K562 (cell line): ENCODE data around the gene GON4L. TPM values are rescaled to one million over a fixed set of nuclear protein-coding genes. Genes with fewer than 3 reads are reported as not detected.
A peak's percentile ranks its signal among the peaks of the same experiment; 100 is the strongest.

Experiments used
- ATAC-seq: fragments of 200-7000 bp; cut with Tn5 transposase; 3 replicates; pipeline ENCODE4 v1.9.1; 2020; ENCODE audit warnings: moderate library complexity
- BruUV-seq: library from RNA; stranded (reverse); fragments of 400-500 nt; replicated peaks from 2 replicates; lab custom pipeline; 2021; lab: Mats Ljungman, UMichigan
- CTCF ChIA-PET: fragments of 300-600 bp; formaldehyde crosslinking; extraction: SDS; loops from one replicate; lab custom pipeline; 2021; ENCODE audit warnings: low intra/inter-chr PET ratio; lab: Yijun Ruan, JAX
- POLR2A ChIA-PET: fragments of 300-600, 350-650 bp; sonication (Branson Sonifier 250); formaldehyde crosslinking; extraction: SDS; loops from one replicate; lab custom pipeline; 2021; ENCODE audit warnings: antibody characterized with exemption, inconsistent platforms; lab: Yijun Ruan, JAX
- DNase-seq, 4 experiments: peaks; one replicate each; pipeline versions ENCODE4 v3.0.0 to v3.0.0-alpha.2; 2011 to 2018; ENCODE audit warnings: low spot score in 3 of 4, mixed read lengths in 3 of 4; ENCODE audit errors: extremely low read depth in 1 of 4
- FAIRE-seq: peaks from 2 replicates; lab custom pipeline; 2011; peaks lifted over from hg19 to GRCh38; lab: Jason Lieb, UNC
- H2AFZ ChIP-seq: 2 replicates; pipeline ENCODE4 v1.6.0; 2011; ENCODE audit warnings: low read depth, low read length, control low read depth, inconsistent platforms
- H3K27ac ChIP-seq: fragments of 200-600 bp; 3 replicates; pipeline ENCODE4 v1.8.0; 2011; ENCODE audit warnings: low read depth, mild to moderate bottlenecking, control low read depth, inconsistent platforms, low read length, moderate library complexity, mixed read lengths; ENCODE audit errors: extremely low read depth
- H3K27me3 ChIP-seq, 2 experiments: fragments of 300-600 bp in 1 of 2; 2 replicates in 1 of 2; 3 replicates in 1 of 2; pipeline versions ENCODE4 v1.6.0 to v1.8.0; 2011; ENCODE audit warnings: inconsistent platforms in 2 of 2, low read length in 2 of 2, mild to moderate bottlenecking in 1 of 2, mixed read lengths in 1 of 2, moderate library complexity in 1 of 2; ENCODE audit not compliant: control insufficient read depth in 2 of 2, insufficient read depth in 2 of 2
- H3K36me3 ChIP-seq: fragments of 300-600 bp; 3 replicates; pipeline ENCODE4 v1.8.0; 2011; ENCODE audit warnings: mild to moderate bottlenecking, low read length, inconsistent platforms; ENCODE audit not compliant: control insufficient read depth, insufficient read depth
- H3K4me1 ChIP-seq, 2 experiments: fragments of 200-600 bp in 1 of 2; replicated peaks in 1 of 2; 2 replicates in 1 of 2; 3 replicates in 1 of 2; pipeline versions ENCODE4 v1.5.1 to v1.8.0; 2011; ENCODE audit warnings: inconsistent platforms in 2 of 2, low read length in 2 of 2, mild to moderate bottlenecking in 1 of 2, mixed read lengths in 1 of 2, moderate library complexity in 1 of 2; ENCODE audit not compliant: control insufficient read depth in 2 of 2, insufficient read depth in 2 of 2
- H3K4me2 ChIP-seq: 2 replicates; pipeline ENCODE4 v1.6.1; 2011; ENCODE audit warnings: low read length, control low read depth, inconsistent platforms, mixed read lengths; ENCODE audit not compliant: insufficient read depth
- H3K4me3 ChIP-seq: fragments of 200-600 bp; sonication (generic), shearing (Covaris generic); 2 replicates; pipeline ENCODE4 v1.5.1; 2016; ENCODE audit warnings: control low read depth, inconsistent platforms
- H3K79me2 ChIP-seq: fragments of 200-600 bp; 3 replicates; pipeline ENCODE4 v1.8.0; 2011; ENCODE audit warnings: low read length, inconsistent platforms; ENCODE audit not compliant: control insufficient read depth, insufficient read depth
- H3K9ac ChIP-seq, 2 experiments: 2 replicates each; pipeline versions ENCODE4 v1.6.0 to v1.6.1; 2011; ENCODE audit warnings: low read depth in 2 of 2, low read length in 2 of 2, control low read depth in 1 of 2, inconsistent platforms in 1 of 2, mild to moderate bottlenecking in 1 of 2, mixed read lengths in 1 of 2; ENCODE audit not compliant: insufficient read depth in 1 of 2
- H3K9me1 ChIP-seq: one replicate; pipeline ENCODE4 v1.6.0; 2011; ENCODE audit warnings: inconsistent platforms, mild to moderate bottlenecking, low read length, moderate library complexity; ENCODE audit not compliant: control insufficient read depth, insufficient read depth
- H3K9me3 ChIP-seq: replicated peaks from 2 replicates; pipeline ENCODE4 v1.5.1; 2011; ENCODE audit warnings: low read depth, low read length, inconsistent platforms; ENCODE audit not compliant: control insufficient read depth, insufficient read depth
- H4K20me1 ChIP-seq: replicated peaks from 2 replicates; pipeline ENCODE4 v1.6.1; 2011; ENCODE audit warnings: low read length, inconsistent platforms, mixed read lengths; ENCODE audit not compliant: control insufficient read depth, insufficient read depth
- CAMTA2 ChIP-seq: fragments of 250-450 bp; sonication (Bioruptor Pico); conservative IDR thresholded peaks from 2 replicates; pipeline ENCODE4 v1.5.1; 2022
- CBFB ChIP-seq: sonication (generic); formaldehyde crosslinking; IDR thresholded peaks from 2 replicates; pipeline ENCODE4 v1.4.0; 2020; ENCODE audit warnings: mild to moderate bottlenecking, missing genetic modification reagents
- HEY1 ChIP-seq: fragments of 250-450 bp; sonication (Bioruptor Pico); IDR thresholded peaks from 2 replicates; pipeline ENCODE4 v1.5.0; 2020; ENCODE audit warnings: mild to moderate bottlenecking, moderate library complexity, borderline replicate concordance
- HMG20B ChIP-seq: fragments of 250-450 bp; sonication (Bioruptor Pico); IDR thresholded peaks from 2 replicates; pipeline ENCODE4 v1.5.0; 2021; ENCODE audit warnings: mild to moderate bottlenecking
- ILK ChIP-seq: fragments of 450-650 bp; IDR thresholded peaks from 2 replicates; pipeline ENCODE4 v1.6.1; 2016; ENCODE audit warnings: missing genetic modification characterization, low read depth, mild to moderate bottlenecking, missing compliant biosample characterization, moderate library complexity, borderline replicate concordance
- MED1 ChIP-seq: sonication (generic); formaldehyde crosslinking; IDR thresholded peaks from 2 replicates; pipeline ENCODE4 v1.8.1; 2023; ENCODE audit warnings: missing genetic modification reagents, borderline replicate concordance
- NUFIP1 ChIP-seq: fragments of 450-650 bp; IDR thresholded peaks from 2 replicates; pipeline ENCODE4 v1.6.1; 2018; ENCODE audit not compliant: partially characterized antibody
- PHTF2 ChIP-seq: fragments of 250-450 bp; sonication (Bioruptor Pico); IDR thresholded peaks from 2 replicates; pipeline ENCODE4 v1.5.0; 2021; ENCODE audit warnings: mild to moderate bottlenecking
- PRMT5 ChIP-seq: sonication (generic); formaldehyde crosslinking; IDR thresholded peaks from 2 replicates; pipeline ENCODE4 v1.5.0; 2020; ENCODE audit warnings: missing genetic modification reagents
- TGIF2 ChIP-seq: sonication (generic); formaldehyde crosslinking; IDR thresholded peaks from 2 replicates; pipeline ENCODE4 v1.8.1; 2022; ENCODE audit warnings: mild to moderate bottlenecking, missing genetic modification reagents, moderate library complexity
- ZBTB7A ChIP-seq: IDR thresholded peaks from 2 replicates; pipeline ENCODE4 v1.6.1; 2011; ENCODE audit warnings: low read depth, mild to moderate bottlenecking, low read length, moderate library complexity, borderline replicate concordance; ENCODE audit not compliant: control insufficient read depth
- ZFP30 ChIP-seq: fragments of 250-450 bp; sonication (Bioruptor Pico); IDR thresholded peaks from 2 replicates; pipeline ENCODE4 v1.8.0; 2022; ENCODE audit warnings: moderate library complexity, mild to moderate bottlenecking, inconsistent platforms, borderline replicate concordance
- ZNF197 ChIP-seq: fragments of 200-800 bp; sonication (Bioruptor generic); IDR thresholded peaks from 2 replicates; pipeline ENCODE4 v1.6.1; 2016; ENCODE audit warnings: low read depth, missing genetic modification characterization, missing compliant biosample characterization
- WGBS: fragments of 100-300 bp; shearing (Covaris generic); methylation state at CpG from one replicate; pipeline ENCODE4 v1.1.6; 2016; ENCODE audit warnings: low coverage, mixed read lengths; ENCODE audit not compliant: insufficient coverage; ENCODE audit errors: missing lambda C conversion rate; 5-methylcytosine and 5-hydroxymethylcytosine counted together
- in situ Hi-C: fragments of 300-500 bp; cut with MboI; formaldehyde crosslinking; loops from 4 replicates; pipeline ENCODE4 v1.15.0; 2018; ENCODE audit warnings: inconsistent platforms, mixed read lengths
- intact Hi-C: fragments of 100-400 bp; cut with micrococcal nuclease; formaldehyde crosslinking; loops from 2 replicates; pipeline ENCODE4 v1.14.2; 2022
- polyA plus RNA-seq, 8 experiments: library from polyadenylated mRNA; depleted of rRNA in 4 of 8; stranded (reverse) in 5 of 8; unstranded in 3 of 8; fragments of >200 nt; fragmentation: Nextera tagmentation in 2 of 8; fragmentation: Illumina TruSeq in 1 of 8; extraction: Ambion mirVana in 2 of 8; extraction: Trizol in 1 of 8; gene quantifications; 2 replicates each; pipeline versions ENCODE4 v1.2.1 to v1.2.3, GENCODE V29; 2011 to 2014; ENCODE audit warnings: inconsistent platforms in 1 of 8, missing spikeins in 1 of 8
- total RNA-seq, 7 experiments: library from RNA; depleted of rRNA in 6 of 7; stranded (reverse); fragments of >200 nt in 6 of 7; fragmentation: Illumina TruSeq in 2 of 7; extraction: Trizol in 2 of 7; gene quantifications; 2 replicates each; pipeline versions ENCODE4 v1.2.1 to v1.2.3, GENCODE V29; 2011 to 2021; ENCODE audit warnings: low replicate concordance in 1 of 7
- TF ChIP-seq, protein P1 (sequence below): fragments of 200-800 bp; sonication (Bioruptor generic); IDR thresholded peaks from 2 replicates; pipeline ENCODE4 v1.6.1; 2016; ENCODE audit warnings: missing genetic modification characterization, missing compliant biosample characterization
- TF ChIP-seq, protein P2 (sequence below), 2 experiments: fragments of 250-450 bp in 1 of 2; fragments of 450-650 bp in 1 of 2; sonication (Bioruptor Pico) in 1 of 2; IDR thresholded peaks; 2 replicates each; pipeline versions ENCODE4 v1.6.1 to v1.8.0; 2016 to 2021; ENCODE audit warnings: mild to moderate bottlenecking in 2 of 2, moderate library complexity in 2 of 2, missing compliant biosample characterization in 1 of 2, missing genetic modification characterization in 1 of 2
- TF ChIP-seq, protein P3 (sequence below): fragments of 250-450 bp; sonication (Bioruptor Pico); IDR thresholded peaks from 2 replicates; pipeline ENCODE4 v1.6.1; 2021; ENCODE audit warnings: mild to moderate bottlenecking

The GON4L gene
- total and polyA plus RNA-seq, 9 of the 15 experiments (the other 6 are each of a cell fraction or from before 2014, with no cell fraction given): 20.2 to 47.4 (median 33.6) TPM

DNA sequence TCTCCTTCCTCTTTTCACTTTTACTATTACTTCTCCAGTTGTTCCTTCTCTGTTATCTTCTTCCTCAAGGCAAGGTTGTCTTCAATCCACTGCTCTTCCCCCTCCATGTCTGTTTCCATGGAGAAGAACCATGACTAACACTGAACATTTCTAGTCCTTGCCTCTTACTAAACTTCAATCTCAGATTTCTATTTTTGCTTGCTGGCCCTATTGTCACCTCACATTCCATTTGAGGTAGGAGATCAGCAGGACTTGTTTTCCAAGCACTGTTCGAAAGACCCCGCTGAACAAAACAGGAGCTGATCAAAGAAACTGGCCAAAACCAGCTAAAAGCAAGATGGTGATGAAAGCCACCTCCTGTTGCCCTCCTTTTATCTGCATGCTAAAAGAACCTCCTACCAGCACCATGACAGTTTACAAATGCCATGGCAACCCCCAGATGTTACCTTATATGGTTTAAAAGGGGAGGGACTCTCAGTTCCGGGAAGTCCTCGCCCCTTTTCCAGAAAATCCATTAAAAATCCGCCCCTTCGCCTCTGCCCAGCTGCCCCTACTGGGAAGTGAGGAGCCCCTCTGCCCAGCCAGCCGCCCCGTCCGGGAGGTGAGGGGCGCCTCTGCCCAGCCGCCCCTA lies 22.6 kb downstream of the GON4L start:
- H4K20me1 ChIP-seq: no peaks in the 10 kb centered on the region
- H3K79me2 ChIP-seq: peaks cover 74% of the 10 kb centered on the region
- FAIRE-seq (peak; percentile 94), DNase-seq (peak; percentile 64 to 94 (median 77)), ATAC-seq (peak; percentile 94)
- peaks cover 20 to 26% of the 10 kb centered on the region in 2 experiments for H3K4me1 ChIP-seq
- in situ Hi-C loops: no loop called here
- H3K9me3 ChIP-seq: no peaks in the 10 kb centered on the region
- no TSS peak for BruUV-seq
- H2AFZ ChIP-seq: peak overlapping the region; percentile 35; the same call in 1 of the 2 replicates
- H3K27ac ChIP-seq: peak overlapping the region; percentile 90
- POLR2A ChIA-PET: interaction anchor here (0.6 to 2.0 kb wide), 15 partner anchors 9 to 593 kb away, joined by 3 to 10 read pairs (median 4); partner anchors contain the start of gene GON4L
- no peaks in the 10 kb centered on the region for H3K27me3 ChIP-seq
- intact Hi-C loops: loop anchor here (1.0 to 5.0 kb wide), 2 partner anchors 25 to 78 kb away; partner anchors contain the start of genes RIT1 and SYT11
- H3K36me3 ChIP-seq: peaks cover 13% of the 10 kb centered on the region
- H3K4me2 ChIP-seq: peak overlapping the region; percentile 73
- no peaks in the 10 kb centered on the region for H3K9me1 ChIP-seq
- H3K9ac ChIP-seq: peak overlapping the region; percentile 67 to 73; a peak in 3 of 4 replicates
- H3K4me3 ChIP-seq: peak overlapping the region; percentile 45
- CTCF ChIA-PET: no interaction called here
- whole genome bisulfite sequencing: 3% methylated on average over 4 of the region's 11 CpGs
- TF ChIP-seq NUFIP1 (no peak), ILK (tag) (no peak), MED1 (CRISPR knock-in tag) (no peak), PRMT5 (CRISPR knock-in tag) (no peak), CBFB (CRISPR knock-in tag) (no peak), ZFP30 (CRISPR knock-in tag) (no peak), CAMTA2 (no peak), HMG20B (CRISPR knock-in tag) (no peak), ZNF197 (CRISPR knock-in tag) (no peak), TGIF2 (no peak), HEY1 (CRISPR knock-in tag) (no peak), PHTF2 (CRISPR knock-in tag) (no peak), ZBTB7A (no peak)
- TF ChIP-seq, protein P1, sequence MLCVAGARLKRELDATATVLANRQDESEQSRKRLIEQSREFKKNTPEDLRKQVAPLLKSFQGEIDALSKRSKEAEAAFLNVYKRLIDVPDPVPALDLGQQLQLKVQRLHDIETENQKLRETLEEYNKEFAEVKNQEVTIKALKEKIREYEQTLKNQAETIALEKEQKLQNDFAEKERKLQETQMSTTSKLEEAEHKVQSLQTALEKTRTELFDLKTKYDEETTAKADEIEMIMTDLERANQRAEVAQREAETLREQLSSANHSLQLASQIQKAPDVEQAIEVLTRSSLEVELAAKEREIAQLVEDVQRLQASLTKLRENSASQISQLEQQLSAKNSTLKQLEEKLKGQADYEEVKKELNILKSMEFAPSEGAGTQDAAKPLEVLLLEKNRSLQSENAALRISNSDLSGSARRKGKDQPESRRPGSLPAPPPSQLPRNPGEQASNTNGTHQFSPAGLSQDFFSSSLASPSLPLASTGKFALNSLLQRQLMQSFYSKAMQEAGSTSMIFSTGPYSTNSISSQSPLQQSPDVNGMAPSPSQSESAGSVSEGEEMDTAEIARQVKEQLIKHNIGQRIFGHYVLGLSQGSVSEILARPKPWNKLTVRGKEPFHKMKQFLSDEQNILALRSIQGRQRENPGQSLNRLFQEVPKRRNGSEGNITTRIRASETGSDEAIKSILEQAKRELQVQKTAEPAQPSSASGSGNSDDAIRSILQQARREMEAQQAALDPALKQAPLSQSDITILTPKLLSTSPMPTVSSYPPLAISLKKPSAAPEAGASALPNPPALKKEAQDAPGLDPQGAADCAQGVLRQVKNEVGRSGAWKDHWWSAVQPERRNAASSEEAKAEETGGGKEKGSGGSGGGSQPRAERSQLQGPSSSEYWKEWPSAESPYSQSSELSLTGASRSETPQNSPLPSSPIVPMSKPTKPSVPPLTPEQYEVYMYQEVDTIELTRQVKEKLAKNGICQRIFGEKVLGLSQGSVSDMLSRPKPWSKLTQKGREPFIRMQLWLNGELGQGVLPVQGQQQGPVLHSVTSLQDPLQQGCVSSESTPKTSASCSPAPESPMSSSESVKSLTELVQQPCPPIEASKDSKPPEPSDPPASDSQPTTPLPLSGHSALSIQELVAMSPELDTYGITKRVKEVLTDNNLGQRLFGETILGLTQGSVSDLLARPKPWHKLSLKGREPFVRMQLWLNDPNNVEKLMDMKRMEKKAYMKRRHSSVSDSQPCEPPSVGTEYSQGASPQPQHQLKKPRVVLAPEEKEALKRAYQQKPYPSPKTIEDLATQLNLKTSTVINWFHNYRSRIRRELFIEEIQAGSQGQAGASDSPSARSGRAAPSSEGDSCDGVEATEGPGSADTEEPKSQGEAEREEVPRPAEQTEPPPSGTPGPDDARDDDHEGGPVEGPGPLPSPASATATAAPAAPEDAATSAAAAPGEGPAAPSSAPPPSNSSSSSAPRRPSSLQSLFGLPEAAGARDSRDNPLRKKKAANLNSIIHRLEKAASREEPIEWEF: no peak
- TF ChIP-seq, protein P2, sequence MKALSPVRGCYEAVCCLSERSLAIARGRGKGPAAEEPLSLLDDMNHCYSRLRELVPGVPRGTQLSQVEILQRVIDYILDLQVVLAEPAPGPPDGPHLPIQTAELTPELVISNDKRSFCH (CRISPR knock-in tag; IDR thresholded peaks at IDR 0.05): no peak
- TF ChIP-seq, protein P2 (tag; IDR thresholded peaks at IDR 0.05): no peak
- TF ChIP-seq, protein P3, sequence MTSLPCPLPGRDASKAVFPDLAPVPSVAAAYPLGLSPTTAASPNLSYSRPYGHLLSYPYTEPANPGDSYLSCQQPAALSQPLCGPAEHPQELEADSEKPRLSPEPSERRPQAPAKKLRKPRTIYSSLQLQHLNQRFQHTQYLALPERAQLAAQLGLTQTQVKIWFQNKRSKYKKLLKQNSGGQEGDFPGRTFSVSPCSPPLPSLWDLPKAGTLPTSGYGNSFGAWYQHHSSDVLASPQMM: no peak
